Right ventricle myocardium inferior (tissue), 1 donor: ENCODE data around the gene SOS1. TPM values are rescaled to one million over a fixed set of nuclear protein-coding genes. Genes with fewer than 3 reads are reported as not detected.
"Not testable (repeated sequence)": the region's sequence is repeated elsewhere in the genome, so short reads cannot be mapped to it uniquely, and the experiment has no call there.

Experiments used
- ATAC-seq: fragments of 200-7000 bp; cut with Tn5 transposase; one replicate; pipeline ENCODE4 v1.9.1; 2020; ENCODE audit warnings: mild to moderate bottlenecking, moderate library complexity
- DNase-seq: peaks from one replicate; pipeline ENCODE4 v3.0.0; 2021; ENCODE audit errors: missing footprints
- intact Hi-C: fragments of 100-400 bp; cut with DNase I; formaldehyde crosslinking; loops from one replicate; pipeline ENCODE4 v1.11.0; 2022
- total RNA-seq: library from RNA; stranded (reverse); fragmentation: NEBNext Ultra II Directional; extraction: Animal tissue kit (Norgen Biotek cat#: 25700); gene quantifications from one replicate; pipeline ENCODE4 v1.2.1, GENCODE V29; 2021
- donor health status: DM: no; HTN: yes; CAD: no; lungs with severe emphysema.

Gene SOS1
- total RNA-seq, 1 donor from 2014 or later: 23.8 TPM

- DNase-seq (no peak), ATAC-seq (no peak)
- intact Hi-C loops: no loop called here
These were observed 58.5 kb downstream of the SOS1 start for GRCh38 chr2:39062320-39062719.

- ATAC-seq (no peak), DNase-seq (no peak)
- intact Hi-C loops: no loop called here
These were observed 59.6 kb downstream of the SOS1 start for GRCh38 chr2:39061280-39061679.

GRCh38 chr2:39059366-39059952, 61.4 kb downstream of the SOS1 start:
- no peak for ATAC-seq
- no peak for DNase-seq
- intact Hi-C loops: loop anchor here (1.0 to 5.0 kb wide), 2 partner anchors 63 to 169 kb away; partner anchors contain the start of gene SOS1

GRCh38 chr2:39058101-39058500, 62.8 kb downstream of the SOS1 start:
- intact Hi-C loops: loop anchor here (5.0 kb wide), 1 partner anchor 64 kb away; the partner anchor contains the start of gene SOS1
- DNase-seq (no peak), ATAC-seq (no peak)

DNA sequence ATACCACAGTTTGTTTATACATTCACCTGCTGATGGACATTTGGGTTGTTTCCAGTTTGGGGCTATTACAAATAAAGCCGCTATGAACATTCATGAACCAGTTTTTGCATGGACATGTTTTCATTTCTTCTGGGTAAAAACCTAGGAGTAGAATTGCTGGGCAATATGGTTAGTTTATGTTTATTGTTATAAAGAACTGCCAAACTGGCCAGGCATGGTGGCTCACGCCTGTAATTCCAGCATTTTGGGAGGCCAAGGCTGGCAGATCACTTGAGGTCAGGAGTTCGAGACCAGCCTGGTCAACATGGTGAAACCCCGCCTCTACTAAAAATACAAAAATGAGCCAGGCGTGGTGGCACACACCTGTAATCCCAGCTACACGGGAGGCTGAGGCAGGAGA, 68.2 kb downstream of the SOS1 start:
- DNase-seq, ATAC-seq, intact Hi-C loops: not testable (repeated sequence)

DNA sequence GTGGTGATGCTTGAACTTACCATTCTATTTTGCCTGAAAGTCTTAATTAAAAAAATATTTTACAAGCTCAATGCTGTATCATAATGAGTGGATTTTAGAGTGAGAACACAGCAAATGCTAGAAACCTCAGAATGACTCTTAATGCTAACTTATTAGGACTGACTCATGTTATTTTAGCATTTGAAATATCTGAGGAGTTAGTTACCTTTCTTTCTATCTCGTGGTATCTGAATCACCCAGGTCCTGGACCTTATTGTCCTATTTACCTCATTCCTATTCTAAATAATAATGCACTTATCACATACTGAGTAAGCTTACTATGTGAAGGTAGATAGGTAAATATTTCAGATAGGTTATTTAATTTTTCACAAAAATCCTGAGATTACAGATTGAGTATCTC, 70.7 kb downstream of the SOS1 start:
- intact Hi-C loops: no loop called here
- no peak for ATAC-seq
- DNase-seq: no peak

DNA sequence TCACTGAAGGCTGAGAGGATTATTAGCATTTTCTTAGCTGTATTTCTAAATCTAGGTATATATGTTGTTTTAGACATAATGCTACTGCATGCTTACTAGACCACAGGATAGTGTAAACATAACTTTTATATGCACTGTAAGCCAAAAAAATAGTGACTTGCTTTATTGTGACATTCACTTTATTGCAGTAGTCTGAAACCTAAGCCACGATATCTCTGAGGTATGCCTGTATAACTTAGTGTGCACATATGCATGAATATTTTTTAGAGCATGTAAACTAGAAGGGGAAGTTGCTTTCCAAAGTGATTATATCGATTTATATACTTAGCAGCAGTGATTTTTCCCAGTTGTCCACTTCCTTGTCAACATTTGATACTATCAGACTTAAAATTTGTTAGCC, 81.8 kb downstream of the SOS1 start:
- ATAC-seq (no peak), DNase-seq (no peak)
- intact Hi-C loops: no loop called here

DNA sequence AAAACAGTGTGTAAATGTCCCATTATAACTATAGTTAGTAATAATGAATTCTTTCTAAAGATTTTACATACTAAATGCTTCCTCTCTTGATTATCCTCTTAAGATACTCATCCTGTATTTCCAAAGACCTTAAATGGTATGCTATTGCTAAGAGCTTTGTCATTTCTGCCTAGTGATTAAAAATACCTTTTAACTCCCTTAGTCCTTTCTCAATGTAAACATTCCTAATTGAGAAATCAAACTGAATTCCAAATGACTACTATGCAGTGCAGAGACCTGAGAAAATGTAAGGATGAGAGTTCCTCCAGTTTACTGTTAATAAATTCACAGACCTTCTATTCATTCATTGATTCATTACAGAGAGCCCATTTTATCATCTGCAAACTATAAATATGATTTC, 86.9 kb downstream of the SOS1 start:
- intact Hi-C loops: no loop called here
- DNase-seq (no peak), ATAC-seq (no peak)

DNA sequence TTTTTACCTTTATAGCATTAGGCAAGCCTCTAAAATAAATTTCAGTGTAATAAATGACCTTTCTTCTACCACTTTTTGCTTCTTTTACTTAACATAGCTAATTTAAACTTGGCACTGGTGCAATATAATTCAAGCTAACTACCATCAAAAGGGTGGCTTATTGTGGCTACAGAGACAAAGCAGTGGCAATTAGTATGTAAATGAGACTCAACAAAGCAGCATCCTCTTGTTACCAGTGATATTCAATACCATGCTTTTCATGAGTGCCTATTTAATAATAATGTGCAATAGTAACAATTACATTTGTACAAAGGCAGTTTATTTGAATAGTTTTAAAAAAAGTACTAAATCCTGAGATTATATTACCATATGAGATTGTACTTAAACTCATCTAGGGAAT, 93.4 kb downstream of the SOS1 start:
- no peak for DNase-seq
- intact Hi-C loops: no loop called here
- ATAC-seq: no peak

DNA sequence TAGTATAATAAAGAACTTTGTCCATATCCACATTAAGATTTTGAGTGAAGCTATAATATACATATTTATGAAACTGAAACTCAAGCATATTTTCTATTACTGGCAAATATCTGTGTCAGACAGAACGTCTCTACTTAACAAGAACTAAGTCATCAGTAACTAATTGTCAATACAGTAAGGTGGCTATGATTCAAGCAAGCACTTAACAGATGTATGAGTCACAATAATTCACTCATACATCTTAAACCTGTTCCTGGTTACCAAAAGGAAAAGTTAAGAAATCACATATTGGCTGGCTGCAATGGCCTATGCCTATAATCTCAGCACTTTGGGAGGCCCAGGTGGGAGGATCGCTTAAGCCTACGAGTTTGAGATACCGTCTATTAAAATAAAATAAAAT, 96.0 kb downstream of the SOS1 start:
- intact Hi-C loops: no loop called here
- ATAC-seq (no peak), DNase-seq (no peak)

- intact Hi-C loops: no loop called here
- DNase-seq (no peak), ATAC-seq (no peak)
These were observed 97.2 kb downstream of the SOS1 start for GRCh38 chr2:39023649-39024048.

GRCh38 chr2:39022642-39023235, 98.1 kb downstream of the SOS1 start:
- DNase-seq: no peak
- ATAC-seq: no peak
- intact Hi-C loops: no loop called here

GRCh38 chr2:39020383-39020782, 100.5 kb downstream of the SOS1 start:
- ATAC-seq (no peak), DNase-seq (no peak)
- intact Hi-C loops: no loop called here

DNA sequence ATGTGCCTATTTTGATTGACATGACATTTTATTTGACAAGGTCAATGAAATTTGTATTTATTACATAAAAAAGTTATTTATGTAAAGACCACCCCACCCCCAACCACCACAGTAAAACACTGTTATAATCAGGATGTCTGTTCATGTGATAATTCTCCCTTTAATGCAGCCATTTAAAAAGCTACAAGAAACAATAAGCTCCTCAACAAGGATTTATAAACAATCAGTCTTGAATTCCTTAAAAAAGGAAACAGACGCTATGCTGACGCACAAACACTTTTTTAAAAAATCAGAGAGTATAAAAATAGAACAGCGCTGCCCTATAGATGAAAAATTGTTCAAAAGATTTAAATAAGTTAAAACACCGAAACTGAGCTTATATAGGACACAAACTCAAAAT, 102.2 kb downstream of the SOS1 start:
- ATAC-seq (no peak), DNase-seq (no peak)
- intact Hi-C loops: no loop called here

- no peak for ATAC-seq
- DNase-seq: no peak
- intact Hi-C loops: no loop called here
These were observed 103.5 kb downstream of the SOS1 start for GRCh38 chr2:39017334-39017733.

DNA sequence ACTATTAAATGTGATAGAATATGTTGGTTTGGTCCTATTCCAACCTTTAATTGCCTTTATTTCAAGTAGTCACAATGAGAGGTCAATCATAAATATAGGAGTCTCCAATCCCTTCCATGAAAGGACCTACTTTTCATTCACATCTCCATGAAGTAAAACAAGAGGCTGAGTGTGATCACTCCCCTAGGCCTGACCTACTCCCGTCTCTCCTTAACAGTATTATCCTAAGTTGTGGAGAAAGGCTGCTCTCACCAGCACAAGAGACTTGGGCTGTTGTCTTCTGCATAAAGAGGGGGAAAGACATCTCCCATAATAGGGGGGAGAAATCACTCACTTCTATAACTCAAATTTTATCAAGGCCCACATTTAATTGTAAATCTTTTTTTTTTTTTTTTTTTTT, 105.4 kb downstream of the SOS1 start:
- no peak for ATAC-seq
- no peak for DNase-seq
- intact Hi-C loops: no loop called here

GRCh38 chr2:39013871-39014270, 107.0 kb downstream of the SOS1 start:
- no peak for ATAC-seq
- intact Hi-C loops: no loop called here
- no peak for DNase-seq

DNA sequence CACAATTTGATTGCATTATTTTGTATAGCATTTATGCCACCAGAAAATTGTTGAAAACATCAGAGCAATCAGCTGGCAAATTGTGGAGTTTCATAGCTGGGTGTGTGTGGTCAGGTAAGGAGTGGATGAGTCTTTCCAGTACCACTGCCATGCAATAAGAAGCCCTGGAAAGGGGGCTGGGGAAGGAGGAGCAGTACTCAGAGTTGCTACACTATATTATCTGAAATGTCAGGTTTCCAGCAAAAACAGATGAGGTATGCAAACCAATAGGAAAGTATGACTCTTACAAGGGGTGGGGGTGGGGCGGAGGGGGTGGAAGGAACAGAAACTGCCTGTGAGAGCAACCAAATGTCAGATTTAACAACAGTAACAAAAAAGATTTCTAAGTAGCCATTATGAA, 112.2 kb downstream of the SOS1 start:
- DNase-seq: no peak
- ATAC-seq: no peak
- intact Hi-C loops: no loop called here

DNA sequence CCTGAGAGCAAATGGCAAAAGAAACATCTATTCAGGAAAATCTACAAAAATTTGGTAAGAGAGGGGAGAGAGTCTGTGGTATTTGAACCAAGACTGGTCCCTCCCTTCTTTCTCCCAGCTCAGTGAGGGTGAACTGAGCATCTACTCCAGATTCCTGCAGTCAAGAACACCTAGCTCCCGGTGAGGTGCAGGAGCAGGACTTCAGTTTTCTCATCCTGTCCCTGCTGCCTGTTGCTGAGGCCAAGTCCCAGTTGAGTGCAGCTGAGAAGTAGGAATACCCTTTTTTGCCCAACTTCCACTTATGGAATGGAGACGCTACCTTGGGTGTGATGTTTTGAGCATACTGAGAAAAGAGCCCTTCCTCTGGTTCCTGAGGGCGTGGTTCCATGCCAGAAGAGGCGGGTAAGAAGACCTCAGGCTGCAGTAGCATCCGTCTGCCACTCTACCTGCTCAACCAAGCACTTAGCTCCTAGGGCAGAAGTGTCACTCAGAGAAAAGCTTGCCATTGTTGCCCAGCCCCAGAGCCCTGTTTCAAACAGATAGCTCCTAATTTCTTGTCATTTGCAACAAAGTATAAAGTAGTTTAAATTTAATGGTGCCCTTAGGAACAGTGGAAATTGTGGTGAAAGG, 112.9 kb downstream of the SOS1 start:
- no peak for DNase-seq
- no peak for ATAC-seq
- intact Hi-C loops: no loop called here

GRCh38 chr2:39000552-39000951, 120.3 kb downstream of the SOS1 start:
- DNase-seq (no peak), ATAC-seq (no peak)
- intact Hi-C loops: no loop called here

GRCh38 chr2:38997781-38998180, 123.1 kb downstream of the SOS1 start:
- ATAC-seq (no peak), DNase-seq (no peak)
- intact Hi-C loops: no loop called here
